ENCODE measurements around the gene GP1BB. TPM values are rescaled to one million over a fixed set of nuclear protein-coding genes. Genes with fewer than 3 reads are reported as not detected.

GP1BB gene
- total RNA-seq, 2 donors from 2014 or later = 6.8 to 60.3 TPM

DNA sequence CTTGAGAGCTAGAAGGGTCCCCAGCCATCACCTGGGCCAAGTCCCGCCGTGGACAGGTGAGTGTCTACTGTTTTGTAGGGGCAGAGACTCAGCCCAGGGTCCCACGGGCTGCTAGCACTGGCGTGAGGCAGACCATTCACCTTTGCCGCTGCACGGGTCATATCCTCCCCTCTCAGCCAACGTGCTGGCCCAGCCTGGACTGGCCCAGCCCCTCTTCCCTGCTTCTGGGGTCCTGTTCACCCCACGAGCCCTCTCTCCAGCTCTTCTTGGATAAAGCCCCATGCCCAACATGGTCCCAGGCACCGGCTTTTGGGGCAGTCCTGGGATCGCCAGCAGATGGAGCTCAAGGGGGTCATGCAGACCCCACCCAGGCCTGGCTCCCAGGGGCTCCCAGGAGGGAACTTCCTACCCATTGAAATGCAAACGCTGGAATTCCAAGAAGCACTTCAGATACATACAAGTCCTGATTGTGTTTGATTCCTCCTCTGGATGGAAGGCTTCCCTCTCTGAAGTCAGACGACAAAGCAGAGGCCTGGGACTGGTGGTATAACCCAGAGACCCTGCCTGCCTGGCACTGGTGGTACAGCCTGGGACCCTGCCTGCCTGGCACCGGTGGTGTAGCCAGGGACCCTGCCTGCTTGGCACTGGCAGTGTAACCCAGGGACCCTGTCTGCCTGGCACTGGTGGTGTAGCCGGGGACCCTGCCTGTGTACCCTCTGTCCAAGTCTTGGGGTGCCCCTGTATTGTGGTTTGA, 18.0 kb upstream of the GP1BB start:
- intact Hi-C loops (cut with DNase I) = no loop called here
- no peaks in the 10 kb centered on the region for H3K36me3 ChIP-seq
- H3K27me3 ChIP-seq (replicated peaks; ENCODE audit: insufficient read depth) = peaks cover 3% of the 10 kb centered on the region
- H3K4me1 ChIP-seq (replicated peaks) = no peaks in the 10 kb centered on the region
- TF ChIP-seq, protein P1, sequence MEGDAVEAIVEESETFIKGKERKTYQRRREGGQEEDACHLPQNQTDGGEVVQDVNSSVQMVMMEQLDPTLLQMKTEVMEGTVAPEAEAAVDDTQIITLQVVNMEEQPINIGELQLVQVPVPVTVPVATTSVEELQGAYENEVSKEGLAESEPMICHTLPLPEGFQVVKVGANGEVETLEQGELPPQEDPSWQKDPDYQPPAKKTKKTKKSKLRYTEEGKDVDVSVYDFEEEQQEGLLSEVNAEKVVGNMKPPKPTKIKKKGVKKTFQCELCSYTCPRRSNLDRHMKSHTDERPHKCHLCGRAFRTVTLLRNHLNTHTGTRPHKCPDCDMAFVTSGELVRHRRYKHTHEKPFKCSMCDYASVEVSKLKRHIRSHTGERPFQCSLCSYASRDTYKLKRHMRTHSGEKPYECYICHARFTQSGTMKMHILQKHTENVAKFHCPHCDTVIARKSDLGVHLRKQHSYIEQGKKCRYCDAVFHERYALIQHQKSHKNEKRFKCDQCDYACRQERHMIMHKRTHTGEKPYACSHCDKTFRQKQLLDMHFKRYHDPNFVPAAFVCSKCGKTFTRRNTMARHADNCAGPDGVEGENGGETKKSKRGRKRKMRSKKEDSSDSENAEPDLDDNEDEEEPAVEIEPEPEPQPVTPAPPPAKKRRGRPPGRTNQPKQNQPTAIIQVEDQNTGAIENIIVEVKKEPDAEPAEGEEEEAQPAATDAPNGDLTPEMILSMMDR (IDR thresholded peaks at IDR 0.05) = no peak
- no peak for TF ChIP-seq POLR2A (IDR thresholded peaks at IDR 0.05)
- no peak for TF ChIP-seq POLR2AphosphoS5 (IDR thresholded peaks at IDR 0.05)
- WGBS = 79% methylated on average over 14 of the region's 14 CpGs
- H3K27ac ChIP-seq = no peak overlapping the region
- no peaks in the 10 kb centered on the region for H3K9me3 ChIP-seq
- H3K4me3 ChIP-seq = no peak overlapping the region
- DNase-seq (ENCODE audit: low spot score) = no peak

DNA sequence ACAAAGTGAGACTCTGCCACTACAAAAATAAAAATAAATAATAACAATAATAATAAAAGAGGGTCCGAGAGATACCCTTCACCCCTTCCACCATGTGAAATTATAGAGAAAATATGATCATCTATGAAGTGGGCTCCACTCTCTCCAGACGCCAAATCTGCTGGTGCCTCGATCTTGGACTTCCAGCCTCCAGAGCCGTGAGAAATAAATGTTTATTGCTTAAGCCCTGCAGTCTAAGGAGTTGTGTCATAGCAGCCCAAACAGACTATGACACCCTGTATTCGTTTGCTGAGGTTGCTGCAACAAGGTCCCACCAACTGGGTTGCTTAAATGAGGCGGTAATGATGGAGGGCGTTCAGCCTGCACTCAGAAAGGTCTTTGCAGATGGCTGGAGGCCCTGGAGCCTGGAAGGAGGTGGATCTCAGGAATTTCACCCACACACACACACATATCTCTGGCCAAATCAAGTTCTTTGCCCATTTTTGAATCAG, 16.6 kb upstream of the GP1BB start:
- Histone ChIP-seq H3K27me3 (replicated peaks; ENCODE audit: insufficient read depth) (peaks cover 3% of the 10 kb centered on the region), H3K27ac (no peak overlapping the region), H3K36me3 (no peaks in the 10 kb centered on the region), H3K4me1 (replicated peaks) (no peaks in the 10 kb centered on the region), H3K4me3 (no peak overlapping the region), H3K9me3 (no peaks in the 10 kb centered on the region)
- DNase-seq (ENCODE audit: low spot score) = no peak
- no peak for TF ChIP-seq POLR2AphosphoS5 (IDR thresholded peaks at IDR 0.05)
- TF ChIP-seq, protein P1 (IDR thresholded peaks at IDR 0.05) = no peak
- no peak for TF ChIP-seq POLR2A (IDR thresholded peaks at IDR 0.05)
- intact Hi-C loops (cut with DNase I) = no loop called here
- WGBS = 93% methylated on average over 7 of the region's 7 CpGs

DNA sequence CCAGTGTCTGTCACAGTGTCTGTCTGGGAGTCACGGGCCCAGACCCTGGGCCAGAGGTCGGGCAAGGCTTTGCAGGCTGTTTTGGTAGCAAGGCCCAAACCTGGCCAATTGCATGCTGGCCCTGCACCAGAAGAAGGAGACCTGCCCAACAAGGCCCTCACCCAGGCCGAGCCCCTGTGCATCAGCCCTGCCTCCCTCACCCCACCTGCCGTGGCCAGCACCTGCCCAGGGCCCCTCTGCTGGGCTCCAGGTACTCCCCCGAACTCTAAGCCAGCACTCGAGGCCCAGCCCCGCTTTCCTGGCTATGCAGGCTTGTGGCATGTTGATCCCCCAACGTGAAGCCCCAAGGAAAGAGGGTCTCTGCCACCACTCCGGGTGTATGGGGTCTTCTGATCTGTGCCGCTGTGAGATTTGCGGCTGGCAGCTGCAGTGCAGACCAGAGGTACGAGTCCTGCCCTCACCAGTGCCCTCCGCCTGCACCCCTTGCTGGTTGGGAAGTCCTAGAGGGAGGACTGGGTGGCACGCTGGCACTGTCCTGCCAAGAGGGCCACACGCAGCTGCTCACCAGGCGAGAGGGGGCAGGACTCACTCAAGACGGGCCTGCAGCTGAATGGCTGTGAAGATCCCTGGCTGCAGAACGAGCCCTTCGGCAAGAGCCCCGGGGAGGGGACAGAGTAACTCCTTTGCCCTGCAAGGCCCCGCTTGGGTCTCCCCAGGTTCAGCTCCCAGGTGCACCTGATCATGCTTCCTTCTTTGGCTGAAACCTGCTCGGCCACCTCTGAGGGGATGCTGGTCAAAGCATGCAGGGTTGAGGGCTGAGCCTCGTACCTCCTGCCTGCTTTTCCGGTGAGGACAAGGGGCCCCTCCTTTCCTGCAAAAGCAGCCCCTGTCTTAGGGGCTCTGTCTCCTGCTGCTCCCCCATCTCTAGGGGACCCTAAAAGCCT, 15.7 kb upstream of the GP1BB start:
- Histone ChIP-seq H3K4me3 (no peak overlapping the region), H3K27me3 (replicated peaks; ENCODE audit: insufficient read depth) (peaks cover 3% of the 10 kb centered on the region), H3K9me3 (no peaks in the 10 kb centered on the region), H3K27ac (no peak overlapping the region), H3K36me3 (no peaks in the 10 kb centered on the region), H3K4me1 (replicated peaks) (no peaks in the 10 kb centered on the region)
- WGBS = 81% methylated on average over 23 of the region's 24 CpGs
- DNase-seq (ENCODE audit: low spot score) = no peak
- TF ChIP-seq, protein P1 (IDR thresholded peaks at IDR 0.05) = no peak
- TF ChIP-seq POLR2AphosphoS5 (IDR thresholded peaks at IDR 0.05) (no peak), POLR2A (IDR thresholded peaks at IDR 0.05) (no peak)
- intact Hi-C loops (cut with DNase I) = no loop called here

DNA sequence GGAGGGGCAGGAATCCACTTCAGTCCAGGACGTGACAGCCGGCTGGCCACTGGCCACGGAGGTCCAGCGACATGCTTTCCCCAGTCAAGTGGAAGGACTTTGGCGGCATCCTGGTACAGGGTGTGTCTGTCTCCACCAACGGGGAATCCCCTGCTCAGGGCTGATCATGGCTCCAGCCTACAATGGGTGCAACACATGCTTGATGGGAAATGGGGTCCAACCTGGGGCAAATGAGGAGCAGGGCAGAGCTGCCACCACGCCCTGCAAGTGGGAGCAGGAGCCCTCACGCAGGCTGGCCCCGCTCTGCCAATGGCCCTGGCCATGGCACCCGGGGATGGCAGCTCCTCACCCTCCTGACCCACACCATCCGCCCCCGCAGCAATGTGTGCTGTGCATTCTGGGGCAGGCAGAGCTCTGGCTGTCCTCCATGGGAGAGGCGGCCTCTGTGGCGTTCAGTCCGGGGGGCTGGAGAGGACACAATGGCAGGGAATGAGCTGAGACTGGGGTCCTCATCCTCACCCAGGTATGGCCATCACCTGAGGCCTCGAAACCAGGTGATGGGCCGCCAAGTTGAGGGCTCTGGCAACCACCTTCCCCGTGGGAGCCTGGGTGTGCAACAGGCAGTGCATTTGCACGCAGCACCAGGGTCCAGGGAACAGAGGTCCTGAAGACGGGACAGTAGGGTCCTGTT, 14.9 kb upstream of the GP1BB start:
- TF ChIP-seq, protein P1 (IDR thresholded peaks at IDR 0.05) = no peak
- TF ChIP-seq POLR2AphosphoS5 (IDR thresholded peaks at IDR 0.05) = no peak
- TF ChIP-seq POLR2A (IDR thresholded peaks at IDR 0.05) = no peak
- intact Hi-C loops (cut with DNase I) = no loop called here
- no peak overlapping the region for H3K27ac ChIP-seq
- WGBS = 73% methylated on average over 20 of the region's 20 CpGs
- H3K36me3 ChIP-seq = no peaks in the 10 kb centered on the region
- no peaks in the 10 kb centered on the region for H3K9me3 ChIP-seq
- H3K4me1 ChIP-seq (replicated peaks) = no peaks in the 10 kb centered on the region
- no peak for DNase-seq (ENCODE audit: low spot score)
- H3K4me3 ChIP-seq = no peak overlapping the region
- peaks cover 3% of the 10 kb centered on the region for H3K27me3 ChIP-seq (replicated peaks; ENCODE audit: insufficient read depth)

Data from prostate gland (tissue), 2 donors.